GM19035 (cell line): ENCODE results near the gene RNF113B.
A peak's percentile ranks its signal among the peaks of the same experiment; 100 is the strongest.

Experiments used
- ATAC-seq: cut with Tn5 transposase; IDR thresholded peaks from one replicate; pipeline ENCODE4 v1.9.1; 2021; ENCODE audit not compliant: unreplicated experiment

Gene RNF113B

GRCh38 chr13:98142380-98143156 is 34.5 kb downstream of the RNF113B start, which contains the start of gene FARP1:
FARP1 (plus strand) TSS chr13:98143094; CDS start chr13:98213243, 70,149 bp downstream.
- ATAC-seq = peak; percentile 79

- ATAC-seq = peak; percentile 4
These were observed 35.3 kb downstream of the RNF113B start for GRCh38 chr13:98141509-98142379.

- ATAC-seq = no peak
These were observed 36.0 kb downstream of the RNF113B start for GRCh38 chr13:98141091-98141490.

GRCh38 chr13:98134901-98135300 is 42.2 kb downstream of the RNF113B start:
- no peak for ATAC-seq

GRCh38 chr13:98133946-98134345 is 43.1 kb downstream of the RNF113B start:
- peak; percentile 91 for ATAC-seq

- ATAC-seq = no peak
These were observed 47.9 kb downstream of the RNF113B start for GRCh38 chr13:98129059-98129746.
